Fibroblast of villous mesenchyme (primary cell): ENCODE results near the gene TNKS2. TPM values are rescaled to one million over a fixed set of nuclear protein-coding genes. Genes with fewer than 3 reads are reported as not detected.

Experiments used
- DNase-seq: peaks from one replicate; pipeline ENCODE4 v3.0.0-alpha.2; 2010; ENCODE audit warnings: low read depth
- H3K4me3 ChIP-seq: 2 replicates; pipeline ENCODE4 v1.5.1; 2011; ENCODE audit warnings: low read depth, mild to moderate bottlenecking, low read length
- CTCF ChIP-seq: IDR thresholded peaks from 2 replicates; pipeline ENCODE4 v1.5.1; 2012; ENCODE audit warnings: low read depth, mild to moderate bottlenecking, low read length; ENCODE audit not compliant: insufficient read depth
- total RNA-seq: library from RNA; depleted of rRNA; stranded (reverse); fragments of >200 nt; gene quantifications from 2 replicates; pipeline ENCODE4 v1.2.3, GENCODE V29; 2012

Gene TNKS2
- total RNA-seq, 1 donor, result 57.4 TPM

GRCh38 chr10:91766676-91767075 is 31.6 kb upstream of the TNKS2 start:
- H3K4me3 ChIP-seq, result no peak overlapping the region
- DNase-seq, result no peak
- TF ChIP-seq CTCF, result no peak

- DNase-seq, result no peak
- TF ChIP-seq CTCF, result no peak
- no peak overlapping the region for H3K4me3 ChIP-seq
Measured at GRCh38 chr10:91768123-91768522, 30.1 kb upstream of the TNKS2 start.

GRCh38 chr10:91771907-91772306 is 26.3 kb upstream of the TNKS2 start:
- no peak for TF ChIP-seq CTCF
- H3K4me3 ChIP-seq, result no peak overlapping the region
- DNase-seq, result no peak

- no peak for TF ChIP-seq CTCF
- H3K4me3 ChIP-seq, result no peak overlapping the region
- DNase-seq, result no peak
Measured at GRCh38 chr10:91772461-91772860, 25.8 kb upstream of the TNKS2 start.

GRCh38 chr10:91772869-91773268 is 25.4 kb upstream of the TNKS2 start:
- no peak for DNase-seq
- H3K4me3 ChIP-seq, result no peak overlapping the region
- TF ChIP-seq CTCF, result no peak

- no peak for TF ChIP-seq CTCF
- DNase-seq, result no peak
- no peak overlapping the region for H3K4me3 ChIP-seq
Measured at GRCh38 chr10:91774571-91774970, 23.7 kb upstream of the TNKS2 start.

- TF ChIP-seq CTCF, result no peak
- no peak for DNase-seq
- H3K4me3 ChIP-seq, result no peak overlapping the region
Measured at GRCh38 chr10:91775731-91776130, 22.5 kb upstream of the TNKS2 start.
